Neutrophil (primary cell): Measurements from ENCODE around the gene SOX9.

Source experiments
- H3K27ac ChIP-seq: fragments of 200-600 bp; sonication (generic); 2 replicates; pipeline ENCODE4 v1.5.1; 2016; ENCODE audit warnings: mild to moderate bottlenecking, moderate library complexity
- H3K27me3 ChIP-seq: fragments of 200-600 bp; sonication (generic); 2 replicates; pipeline ENCODE4 v1.6.0; 2016; ENCODE audit warnings: mild to moderate bottlenecking
- H3K36me3 ChIP-seq: fragments of 200-600 bp; sonication (generic); 2 replicates; pipeline ENCODE4 v1.5.1; 2017
- H3K4me1 ChIP-seq, 2 experiments: fragments of 200-600 bp in 1 of 2; sonication (generic) in 1 of 2; 1 replicate in 1 of 2; 2 replicates in 1 of 2; pipeline versions ENCODE4 v1.5.1 to v1.6.1; 2013 to 2016; ENCODE audit warnings: low read depth in 1 of 2, low read length in 1 of 2, mild to moderate bottlenecking in 1 of 2, moderate library complexity in 1 of 2; ENCODE audit not compliant: control insufficient read depth in 1 of 2, insufficient read depth in 1 of 2
- H3K4me3 ChIP-seq, 2 experiments: fragments of 200-600 bp in 1 of 2; sonication (generic) in 1 of 2; 1 replicate in 1 of 2; 2 replicates in 1 of 2; pipeline ENCODE4 v1.5.1; 2013 to 2016; ENCODE audit warnings: low read depth in 1 of 2, low read length in 1 of 2, mild to moderate bottlenecking in 1 of 2, moderate library complexity in 1 of 2
- H3K9me3 ChIP-seq: fragments of 200-600 bp; sonication (generic); 2 replicates; pipeline ENCODE4 v1.5.1; 2016
- TF ChIP-seq, protein P1 (sequence below): fragments of 200-600 bp; sonication (generic); IDR thresholded peaks from 2 replicates; pipeline ENCODE4 v1.5.1; 2016; ENCODE audit warnings: antibody characterized with exemption

SOX9 gene

DNA sequence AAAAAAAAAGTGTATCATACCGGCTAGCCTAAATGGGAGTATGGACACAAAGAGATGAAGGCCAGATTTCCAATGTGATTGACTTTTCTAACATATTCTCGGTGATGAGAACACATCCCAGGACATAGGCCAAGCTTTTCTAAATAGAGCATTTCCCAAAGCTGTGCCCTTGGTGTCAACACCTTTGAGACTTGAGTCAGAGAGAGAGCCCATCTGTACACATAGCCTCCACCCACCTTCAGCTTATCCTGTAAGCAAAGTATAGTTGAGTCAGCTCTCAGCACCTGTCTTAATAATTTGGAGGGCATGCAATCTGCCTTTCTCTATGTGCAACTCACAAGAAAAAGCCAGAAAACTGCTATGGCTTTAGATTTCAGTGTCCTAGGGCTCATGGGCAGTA lies 42.7 kb downstream of the SOX9 start:
- no peaks in the 10 kb centered on the region for H3K4me1 ChIP-seq
- no peak overlapping the region for H3K4me3 ChIP-seq
- TF ChIP-seq, protein P1, sequence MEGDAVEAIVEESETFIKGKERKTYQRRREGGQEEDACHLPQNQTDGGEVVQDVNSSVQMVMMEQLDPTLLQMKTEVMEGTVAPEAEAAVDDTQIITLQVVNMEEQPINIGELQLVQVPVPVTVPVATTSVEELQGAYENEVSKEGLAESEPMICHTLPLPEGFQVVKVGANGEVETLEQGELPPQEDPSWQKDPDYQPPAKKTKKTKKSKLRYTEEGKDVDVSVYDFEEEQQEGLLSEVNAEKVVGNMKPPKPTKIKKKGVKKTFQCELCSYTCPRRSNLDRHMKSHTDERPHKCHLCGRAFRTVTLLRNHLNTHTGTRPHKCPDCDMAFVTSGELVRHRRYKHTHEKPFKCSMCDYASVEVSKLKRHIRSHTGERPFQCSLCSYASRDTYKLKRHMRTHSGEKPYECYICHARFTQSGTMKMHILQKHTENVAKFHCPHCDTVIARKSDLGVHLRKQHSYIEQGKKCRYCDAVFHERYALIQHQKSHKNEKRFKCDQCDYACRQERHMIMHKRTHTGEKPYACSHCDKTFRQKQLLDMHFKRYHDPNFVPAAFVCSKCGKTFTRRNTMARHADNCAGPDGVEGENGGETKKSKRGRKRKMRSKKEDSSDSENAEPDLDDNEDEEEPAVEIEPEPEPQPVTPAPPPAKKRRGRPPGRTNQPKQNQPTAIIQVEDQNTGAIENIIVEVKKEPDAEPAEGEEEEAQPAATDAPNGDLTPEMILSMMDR: no peak
- H3K27ac ChIP-seq: no peak overlapping the region
- H3K9me3 ChIP-seq: no peaks in the 10 kb centered on the region
- H3K27me3 ChIP-seq: no peaks in the 10 kb centered on the region
- H3K36me3 ChIP-seq: no peaks in the 10 kb centered on the region

DNA sequence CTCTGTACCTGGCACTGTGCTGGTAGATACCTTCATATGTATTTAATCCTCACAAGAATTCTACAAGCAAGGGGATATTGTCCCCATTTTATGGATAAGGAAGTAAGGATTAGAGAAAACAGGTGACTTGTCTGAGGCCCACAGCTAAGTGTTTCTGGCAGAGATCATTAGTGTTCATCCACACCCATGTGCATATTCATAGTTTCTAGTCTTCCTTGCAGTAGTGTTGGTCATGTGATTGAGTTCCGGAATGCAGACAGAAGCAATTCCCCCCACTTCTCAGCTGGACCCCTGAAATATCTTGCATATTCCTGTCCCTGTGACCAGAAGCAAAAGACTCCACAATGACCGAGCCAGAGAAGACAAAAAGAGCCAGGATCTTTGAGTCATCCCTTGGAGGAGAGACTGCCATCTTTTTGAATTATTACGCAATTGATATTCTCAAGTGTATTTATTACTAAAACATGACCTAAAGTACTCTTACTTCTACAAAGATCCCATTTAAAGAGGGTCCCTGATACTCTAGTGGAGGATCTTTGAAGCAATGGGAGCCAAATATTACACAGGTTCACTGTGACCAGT lies 43.4 kb downstream of the SOX9 start:
- Histone ChIP-seq H3K36me3 (no peaks in the 10 kb centered on the region), H3K9me3 (no peaks in the 10 kb centered on the region), H3K4me1 (no peaks in the 10 kb centered on the region), H3K4me3 (no peak overlapping the region), H3K27ac (no peak overlapping the region), H3K27me3 (no peaks in the 10 kb centered on the region)
- TF ChIP-seq, protein P1: no peak

DNA sequence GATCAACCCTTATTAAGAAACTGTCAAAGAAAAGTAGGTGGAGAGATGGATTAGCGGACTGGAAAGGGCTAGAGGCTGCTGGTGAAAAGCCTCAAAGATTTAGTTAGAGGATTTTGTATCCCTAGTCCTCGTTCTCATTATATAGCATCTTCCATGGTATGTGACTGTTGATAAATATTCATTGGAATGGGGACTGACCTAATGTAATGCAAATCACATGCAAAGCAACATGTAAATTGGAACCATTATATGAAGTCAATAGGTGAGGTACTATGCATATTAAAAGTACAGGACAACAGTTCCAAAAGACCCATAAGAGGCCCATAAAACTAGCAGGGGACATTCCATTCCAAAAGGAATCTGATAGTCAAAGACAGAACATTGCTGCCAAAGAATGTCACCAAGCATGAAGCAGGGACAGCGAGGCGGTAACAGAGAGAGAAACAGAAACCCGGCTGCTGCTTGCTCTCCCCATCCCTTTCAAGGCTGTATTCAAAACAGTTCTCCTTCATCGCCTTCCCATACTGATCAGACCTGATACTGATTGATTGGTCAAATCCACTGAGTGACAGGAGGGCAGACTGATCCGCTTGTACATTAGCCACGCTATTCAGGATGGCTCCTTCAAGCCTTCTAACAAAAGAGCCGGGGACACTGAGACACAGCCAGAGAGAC lies 44.5 kb downstream of the SOX9 start:
- no peak overlapping the region for H3K27ac ChIP-seq
- H3K9me3 ChIP-seq: no peaks in the 10 kb centered on the region
- no peaks in the 10 kb centered on the region for H3K27me3 ChIP-seq
- TF ChIP-seq, protein P1: no peak
- no peaks in the 10 kb centered on the region for H3K36me3 ChIP-seq
- H3K4me3 ChIP-seq: no peak overlapping the region
- H3K4me1 ChIP-seq: no peaks in the 10 kb centered on the region

DNA sequence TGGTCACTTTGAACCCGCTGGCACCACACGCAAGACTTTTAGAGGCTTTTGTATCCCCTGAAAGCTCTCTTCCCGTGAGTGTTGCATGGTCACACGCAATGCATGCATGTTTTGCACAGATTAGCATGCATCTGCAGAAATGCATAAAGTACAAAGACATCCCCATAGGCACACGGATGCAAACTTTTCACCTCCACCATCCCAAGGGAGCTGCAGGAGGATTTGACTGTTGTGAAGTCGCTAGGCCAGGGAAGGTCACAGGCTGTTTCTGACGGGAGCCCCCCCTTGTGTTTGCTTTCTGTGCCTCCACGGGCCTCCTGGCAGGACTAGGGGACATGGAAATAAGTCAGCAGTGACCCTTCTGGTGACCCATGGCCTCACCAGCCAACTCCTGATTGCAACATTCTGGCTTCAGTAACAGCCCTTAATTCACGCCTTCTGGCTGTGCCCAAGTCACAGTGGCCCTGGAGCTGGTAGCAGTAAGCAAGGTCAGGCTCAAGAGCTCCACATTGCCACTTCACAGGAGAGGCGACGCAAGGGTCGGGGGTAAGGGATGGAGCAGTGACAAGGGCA lies 45.1 kb downstream of the SOX9 start:
- no peaks in the 10 kb centered on the region for H3K36me3 ChIP-seq
- TF ChIP-seq, protein P1: no peak
- no peak overlapping the region for H3K27ac ChIP-seq
- no peak overlapping the region for H3K4me3 ChIP-seq
- no peaks in the 10 kb centered on the region for H3K9me3 ChIP-seq
- H3K4me1 ChIP-seq: no peaks in the 10 kb centered on the region
- no peaks in the 10 kb centered on the region for H3K27me3 ChIP-seq

DNA sequence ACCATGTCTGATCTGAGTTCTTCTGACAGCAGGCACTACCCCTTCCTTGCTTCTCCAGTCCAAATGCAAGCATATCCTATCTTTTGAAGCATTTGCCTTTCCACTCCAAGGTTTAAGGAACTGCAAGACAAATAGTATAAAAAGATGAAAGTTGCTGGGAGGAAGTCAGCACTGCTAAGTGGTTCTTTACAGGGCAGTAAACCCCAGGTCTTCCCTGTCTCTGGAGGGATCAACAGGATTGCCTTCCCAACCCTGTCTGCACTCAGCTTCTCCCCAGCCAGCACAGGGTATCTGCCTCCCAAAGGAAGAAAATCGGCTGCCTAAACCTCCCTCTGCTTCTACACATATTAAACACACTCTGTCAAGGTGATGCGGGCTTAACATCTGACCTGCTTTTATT lies 46.8 kb downstream of the SOX9 start:
- Histone ChIP-seq H3K27ac (no peak overlapping the region), H3K27me3 (no peaks in the 10 kb centered on the region), H3K9me3 (no peaks in the 10 kb centered on the region), H3K4me1 (no peaks in the 10 kb centered on the region), H3K36me3 (no peaks in the 10 kb centered on the region), H3K4me3 (no peak overlapping the region)
- TF ChIP-seq, protein P1: no peak
